PFSK-1 (cell line): ENCODE results near the gene MAML2.

Source experiments
- TAF1 ChIP-seq: IDR thresholded peaks from 2 replicates; pipeline ENCODE4 v1.6.1; 2012; ENCODE audit warnings: low read length, control low read depth, borderline replicate concordance; ENCODE audit not compliant: insufficient read depth
- TF ChIP-seq, protein P1 (sequence below), 2 experiments: IDR thresholded peaks; 2 replicates each; pipeline versions ENCODE4 v1.6.1 to v1.8.0; 2011 to 2012; ENCODE audit warnings: low read depth in 2 of 2, low read length in 2 of 2, control low read depth in 1 of 2, inconsistent platforms in 1 of 2, mild to moderate bottlenecking in 1 of 2, moderate library complexity in 1 of 2; ENCODE audit not compliant: insufficient read depth in 1 of 2

DNA sequence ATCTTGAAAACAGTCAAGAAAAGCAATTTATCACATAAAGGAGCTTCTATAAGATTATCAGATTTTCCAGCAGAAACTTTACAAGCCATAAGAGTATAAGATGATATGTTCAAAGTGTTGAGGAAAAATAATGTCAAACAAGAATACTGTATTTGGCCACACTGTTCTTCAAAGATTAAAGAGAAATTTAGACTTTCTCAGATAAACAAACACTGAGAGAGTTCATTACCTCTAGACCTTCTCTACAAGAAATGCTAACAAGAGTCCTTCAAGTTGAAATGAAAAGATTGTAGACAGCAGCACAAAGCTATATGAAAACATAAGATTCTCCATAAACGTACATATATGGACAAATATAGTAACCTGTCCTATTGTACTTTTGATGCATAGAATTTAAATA, 411.1 kb downstream of the MAML2 start:
- no peak for TF ChIP-seq TAF1
- TF ChIP-seq, protein P1, sequence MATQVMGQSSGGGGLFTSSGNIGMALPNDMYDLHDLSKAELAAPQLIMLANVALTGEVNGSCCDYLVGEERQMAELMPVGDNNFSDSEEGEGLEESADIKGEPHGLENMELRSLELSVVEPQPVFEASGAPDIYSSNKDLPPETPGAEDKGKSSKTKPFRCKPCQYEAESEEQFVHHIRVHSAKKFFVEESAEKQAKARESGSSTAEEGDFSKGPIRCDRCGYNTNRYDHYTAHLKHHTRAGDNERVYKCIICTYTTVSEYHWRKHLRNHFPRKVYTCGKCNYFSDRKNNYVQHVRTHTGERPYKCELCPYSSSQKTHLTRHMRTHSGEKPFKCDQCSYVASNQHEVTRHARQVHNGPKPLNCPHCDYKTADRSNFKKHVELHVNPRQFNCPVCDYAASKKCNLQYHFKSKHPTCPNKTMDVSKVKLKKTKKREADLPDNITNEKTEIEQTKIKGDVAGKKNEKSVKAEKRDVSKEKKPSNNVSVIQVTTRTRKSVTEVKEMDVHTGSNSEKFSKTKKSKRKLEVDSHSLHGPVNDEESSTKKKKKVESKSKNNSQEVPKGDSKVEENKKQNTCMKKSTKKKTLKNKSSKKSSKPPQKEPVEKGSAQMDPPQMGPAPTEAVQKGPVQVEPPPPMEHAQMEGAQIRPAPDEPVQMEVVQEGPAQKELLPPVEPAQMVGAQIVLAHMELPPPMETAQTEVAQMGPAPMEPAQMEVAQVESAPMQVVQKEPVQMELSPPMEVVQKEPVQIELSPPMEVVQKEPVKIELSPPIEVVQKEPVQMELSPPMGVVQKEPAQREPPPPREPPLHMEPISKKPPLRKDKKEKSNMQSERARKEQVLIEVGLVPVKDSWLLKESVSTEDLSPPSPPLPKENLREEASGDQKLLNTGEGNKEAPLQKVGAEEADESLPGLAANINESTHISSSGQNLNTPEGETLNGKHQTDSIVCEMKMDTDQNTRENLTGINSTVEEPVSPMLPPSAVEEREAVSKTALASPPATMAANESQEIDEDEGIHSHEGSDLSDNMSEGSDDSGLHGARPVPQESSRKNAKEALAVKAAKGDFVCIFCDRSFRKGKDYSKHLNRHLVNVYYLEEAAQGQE (IDR thresholded peaks at IDR 0.05; ENCODE audit: insufficient read depth in 1 of 2, low read depth in 2 of 2, low read length in 2 of 2), result no peak
